Cardiac fibroblast (primary cell): ENCODE measurements around the gene IQCF2.

ENCODE experiments used
- DNase-seq, 2 donors: peaks; one replicate each; pipeline versions ENCODE4 v3.0.0 to v3.0.0-alpha.2; 2010; ENCODE audit warnings: low read depth in 2 of 2
- H3K4me3 ChIP-seq, 2 donors: replicated peaks in 1 of 2; 1 replicate in 1 of 2; 2 replicates in 1 of 2; pipeline ENCODE4 v1.5.1; 2011; ENCODE audit warnings: low read depth in 2 of 2, low read length in 2 of 2, mild to moderate bottlenecking in 2 of 2, moderate library complexity in 1 of 2
- CTCF ChIP-seq: IDR thresholded peaks from one replicate; pipeline ENCODE4 v1.5.1; 2011; ENCODE audit warnings: low read depth, mild to moderate bottlenecking, low read length, inconsistent platforms

Gene IQCF2

GRCh38 chr3:51875501-51875900, 14.1 kb downstream of the IQCF2 start, which contains the start of gene IQCF5:
Gene IQCF5 (minus strand): TSS chr3:51875601. CDS start chr3:51875531, 70 bp downstream.
- TF ChIP-seq CTCF = no peak
- no peak for DNase-seq
- H3K4me3 ChIP-seq = no peak within 1 kb of the TSS

GRCh38 chr3:51876186-51876585, 14.8 kb downstream of the IQCF2 start:
- H3K4me3 ChIP-seq = no peak overlapping the region
- DNase-seq = no peak
- TF ChIP-seq CTCF = no peak

- DNase-seq = peak in 1 of 2 donors; percentile 32
- no peak for TF ChIP-seq CTCF
- H3K4me3 ChIP-seq = no peak overlapping the region
Observed at GRCh38 chr3:51879937-51880336, 18.5 kb downstream of the IQCF2 start.

- H3K4me3 ChIP-seq = no peak overlapping the region
- no peak for DNase-seq
- TF ChIP-seq CTCF = no peak
Observed at GRCh38 chr3:51886447-51886846, 25.0 kb downstream of the IQCF2 start.

GRCh38 chr3:51887620-51888019, 26.2 kb downstream of the IQCF2 start:
- DNase-seq = no peak
- no peak for TF ChIP-seq CTCF
- no peak overlapping the region for H3K4me3 ChIP-seq

- H3K4me3 ChIP-seq = no peak overlapping the region
- no peak for TF ChIP-seq CTCF
- DNase-seq = no peak
Observed at GRCh38 chr3:51888463-51889105, 27.2 kb downstream of the IQCF2 start.
